Left ventricle myocardium inferior (tissue), 1 donor: ENCODE measurements around the gene MSX2. TPM values are rescaled to one million over a fixed set of nuclear protein-coding genes. Genes with fewer than 3 reads are reported as not detected.
"Not testable (repeated sequence)": the region's sequence is repeated elsewhere in the genome, so short reads cannot be mapped to it uniquely, and the experiment has no call there.

Source experiments
- DNase-seq: peaks from one replicate; pipeline ENCODE4 v3.0.0-alpha.2; 2020
- H3K27ac ChIP-seq: fragments of 200-600 bp; replicated peaks from 2 replicates; pipeline ENCODE4 v1.8.0; 2021
- H3K27me3 ChIP-seq: fragments of 200-600 bp; 2 replicates; pipeline ENCODE4 v1.8.0; 2021; ENCODE audit warnings: low read depth
- H3K36me3 ChIP-seq: fragments of 200-600 bp; 2 replicates; pipeline ENCODE4 v1.8.0; 2021
- H3K4me1 ChIP-seq: fragments of 200-600 bp; 2 replicates; pipeline ENCODE4 v1.8.0; 2021
- H3K4me3 ChIP-seq: fragments of 200-600 bp; 2 replicates; pipeline ENCODE4 v1.8.0; 2021; ENCODE audit warnings: mild to moderate bottlenecking, moderate library complexity
- H3K9me3 ChIP-seq: fragments of 200-600 bp; replicated peaks from 2 replicates; pipeline ENCODE4 v1.8.0; 2021
- intact Hi-C: fragments of 100-400 bp; cut with micrococcal nuclease; formaldehyde crosslinking; loops from one replicate; pipeline ENCODE4 v1.11.0; 2022
- total RNA-seq: library from RNA; stranded (reverse); fragmentation: NEBNext Ultra II Directional; extraction: Animal tissue kit (Norgen Biotek cat#: 25700); gene quantifications from one replicate; pipeline ENCODE4 v1.2.1, GENCODE V29; 2021
- TF ChIP-seq, protein P1 (sequence below): fragments of 200-600 bp; IDR thresholded peaks from 2 replicates; pipeline ENCODE4 v1.8.0; 2021; ENCODE audit warnings: antibody characterized with exemption, mild to moderate bottlenecking, borderline replicate concordance
- donor health status: DM: no; HTN: yes; CAD: no; lungs with severe emphysema.

Gene MSX2
- total RNA-seq, 1 donor from 2014 or later: 2.3 TPM

DNA sequence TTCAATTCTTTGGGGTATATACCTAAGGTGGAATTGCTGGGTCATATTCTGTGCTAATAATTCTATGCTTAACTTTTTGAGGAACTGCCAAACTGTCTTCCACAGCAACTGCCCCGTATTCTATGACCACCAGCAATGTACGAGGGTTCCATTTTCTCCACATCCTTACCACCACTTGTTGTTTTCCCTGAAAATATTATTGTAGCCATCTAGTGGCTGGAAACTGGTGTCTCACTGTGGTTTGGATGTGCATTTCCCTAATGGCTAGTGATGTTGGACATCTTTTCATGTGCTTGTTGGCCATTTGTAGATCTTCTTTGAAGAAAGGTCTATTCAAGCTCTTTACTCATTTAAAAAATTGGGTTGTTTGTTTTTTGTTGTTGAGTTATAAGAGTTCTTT is 30.7 kb downstream of the MSX2 start:
- Histone ChIP-seq H3K9me3 (peaks cover 4% of the 10 kb centered on the region), H3K4me1 (peaks cover 11% of the 10 kb centered on the region), H3K4me3 (no peak overlapping the region), H3K36me3 (no peaks in the 10 kb centered on the region), H3K27me3 (peaks cover 64% of the 10 kb centered on the region), H3K27ac (no peak overlapping the region)
- TF ChIP-seq, protein P1, sequence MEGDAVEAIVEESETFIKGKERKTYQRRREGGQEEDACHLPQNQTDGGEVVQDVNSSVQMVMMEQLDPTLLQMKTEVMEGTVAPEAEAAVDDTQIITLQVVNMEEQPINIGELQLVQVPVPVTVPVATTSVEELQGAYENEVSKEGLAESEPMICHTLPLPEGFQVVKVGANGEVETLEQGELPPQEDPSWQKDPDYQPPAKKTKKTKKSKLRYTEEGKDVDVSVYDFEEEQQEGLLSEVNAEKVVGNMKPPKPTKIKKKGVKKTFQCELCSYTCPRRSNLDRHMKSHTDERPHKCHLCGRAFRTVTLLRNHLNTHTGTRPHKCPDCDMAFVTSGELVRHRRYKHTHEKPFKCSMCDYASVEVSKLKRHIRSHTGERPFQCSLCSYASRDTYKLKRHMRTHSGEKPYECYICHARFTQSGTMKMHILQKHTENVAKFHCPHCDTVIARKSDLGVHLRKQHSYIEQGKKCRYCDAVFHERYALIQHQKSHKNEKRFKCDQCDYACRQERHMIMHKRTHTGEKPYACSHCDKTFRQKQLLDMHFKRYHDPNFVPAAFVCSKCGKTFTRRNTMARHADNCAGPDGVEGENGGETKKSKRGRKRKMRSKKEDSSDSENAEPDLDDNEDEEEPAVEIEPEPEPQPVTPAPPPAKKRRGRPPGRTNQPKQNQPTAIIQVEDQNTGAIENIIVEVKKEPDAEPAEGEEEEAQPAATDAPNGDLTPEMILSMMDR: peak; percentile 34
- intact Hi-C loops: no loop called here
- DNase-seq: no peak

DNA sequence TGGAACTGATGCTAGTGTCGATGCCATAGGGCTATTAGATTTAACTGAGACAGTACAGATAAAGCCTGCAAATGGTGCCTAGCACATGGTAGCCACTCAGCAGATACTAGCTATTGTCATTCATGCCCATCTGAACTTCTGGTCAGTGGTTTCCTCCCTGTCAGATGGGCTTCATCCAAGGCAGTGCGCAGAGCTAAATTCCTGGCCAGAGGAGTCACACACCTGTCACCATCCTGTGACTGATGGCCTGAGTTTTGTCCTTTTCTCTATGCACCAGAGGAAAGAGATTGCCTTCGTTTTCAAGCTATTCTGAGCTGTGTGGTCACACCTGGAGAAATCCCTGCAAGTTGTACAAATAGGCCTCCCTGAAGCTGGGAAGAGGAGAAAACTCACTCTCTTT is 34.7 kb downstream of the MSX2 start:
- Histone ChIP-seq H3K27me3 (peaks cover 43% of the 10 kb centered on the region), H3K36me3 (no peaks in the 10 kb centered on the region), H3K27ac (no peak overlapping the region), H3K4me1 (no peaks in the 10 kb centered on the region), H3K4me3 (no peak overlapping the region), H3K9me3 (peaks cover 4% of the 10 kb centered on the region)
- intact Hi-C loops: no loop called here
- TF ChIP-seq, protein P1: no peak
- no peak for DNase-seq

DNA sequence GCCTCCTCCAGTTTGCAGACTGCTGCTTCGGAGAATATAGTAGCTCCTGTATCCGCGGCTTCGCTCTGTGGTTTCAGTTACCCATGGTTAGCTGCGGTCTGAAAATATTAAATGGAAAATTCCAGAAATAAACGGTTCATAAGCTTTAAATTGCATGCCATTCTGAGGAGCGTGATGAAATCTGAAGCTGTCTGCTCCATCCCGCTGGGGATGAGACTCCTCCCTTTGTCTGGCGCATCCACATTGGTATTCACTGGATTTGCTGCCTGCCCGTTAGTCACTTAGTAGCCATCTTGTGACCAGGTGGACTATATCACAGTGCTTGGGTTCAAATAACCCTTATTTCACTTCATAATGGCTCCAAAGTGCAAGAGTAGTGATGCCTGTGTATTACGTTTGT is 36.3 kb downstream of the MSX2 start:
- DNase-seq: no peak

DNA sequence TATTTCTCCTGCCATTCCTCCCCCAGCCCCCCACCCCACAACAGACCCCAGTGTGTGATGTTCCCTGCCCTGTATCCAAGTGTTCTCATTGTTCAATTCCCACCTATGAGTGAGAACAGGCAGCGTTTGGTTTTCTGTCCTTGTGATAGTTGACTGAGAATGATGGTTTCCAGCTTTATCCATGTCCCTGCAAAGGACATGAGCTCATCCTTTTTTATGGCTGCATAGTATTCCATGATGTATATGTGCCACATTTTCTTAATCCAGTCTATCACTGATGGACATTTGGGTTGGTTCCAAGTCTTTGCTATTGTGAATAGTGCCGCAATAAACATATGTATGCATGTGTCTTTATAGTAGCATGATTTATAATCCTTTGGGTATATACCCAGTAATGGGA is 37.0 kb downstream of the MSX2 start:
- peaks cover 33% of the 10 kb centered on the region for H3K27me3 ChIP-seq
- H3K4me3 ChIP-seq, H3K27ac ChIP-seq, H3K36me3 ChIP-seq, intact Hi-C loops, H3K4me1 ChIP-seq, DNase-seq, H3K9me3 ChIP-seq: not testable (repeated sequence)

More for the DNA sequence above, 36.3 kb downstream of the MSX2 start:
- H3K9me3 ChIP-seq: peaks cover 4% of the 10 kb centered on the region
- H3K4me1 ChIP-seq: no peaks in the 10 kb centered on the region
- intact Hi-C loops: no loop called here
- TF ChIP-seq, protein P1: no peak
- no peak overlapping the region for H3K4me3 ChIP-seq
- H3K36me3 ChIP-seq: no peaks in the 10 kb centered on the region
- H3K27me3 ChIP-seq: peaks cover 36% of the 10 kb centered on the region
- no peak overlapping the region for H3K27ac ChIP-seq

DNA sequence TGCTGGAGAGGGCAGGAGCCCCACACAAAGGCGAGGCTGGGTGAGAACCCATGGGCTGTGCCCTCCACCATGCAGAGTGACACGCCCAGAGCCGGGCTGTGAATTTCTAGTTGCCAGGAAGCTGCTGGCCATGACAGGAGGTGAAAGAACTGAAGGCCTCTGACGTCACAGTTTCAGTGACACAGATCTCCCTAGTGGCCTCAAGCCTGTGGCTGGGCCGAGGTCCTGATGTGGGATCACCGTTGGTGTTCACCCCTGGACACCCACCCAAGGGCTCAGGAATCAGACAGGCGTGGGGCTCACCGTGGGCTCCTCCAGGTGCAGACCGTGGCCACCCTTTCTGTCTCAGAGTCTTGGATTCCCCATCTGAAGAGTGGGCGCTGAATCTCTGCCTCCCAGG is 39.9 kb downstream of the MSX2 start:
- H3K36me3 ChIP-seq: no peaks in the 10 kb centered on the region
- no peaks in the 10 kb centered on the region for H3K9me3 ChIP-seq
- no peaks in the 10 kb centered on the region for H3K4me1 ChIP-seq
- no peak overlapping the region for H3K4me3 ChIP-seq
- peaks cover 37% of the 10 kb centered on the region for H3K27me3 ChIP-seq
- intact Hi-C loops: no loop called here
- no peak overlapping the region for H3K27ac ChIP-seq
- TF ChIP-seq, protein P1: no peak
- no peak for DNase-seq

DNA sequence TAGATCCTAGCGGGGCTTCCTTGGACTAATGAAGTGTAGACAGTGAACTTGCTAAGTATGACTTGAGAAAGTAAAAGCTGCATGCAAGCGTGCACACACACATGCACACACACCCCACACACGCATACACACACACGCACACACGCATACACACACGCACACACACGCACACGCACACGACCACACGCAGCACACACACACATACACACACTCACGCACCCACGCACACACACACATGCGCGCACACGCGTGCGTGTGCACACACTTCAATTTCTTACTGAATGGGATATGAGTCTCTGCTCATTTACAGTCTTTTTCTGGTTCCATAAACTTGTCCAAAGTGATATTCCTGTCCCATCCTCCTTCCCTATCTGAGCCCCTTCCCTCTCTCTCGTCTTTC is 41.2 kb downstream of the MSX2 start:
- no peak for DNase-seq
- H3K27me3 ChIP-seq: peaks cover 40% of the 10 kb centered on the region
- intact Hi-C loops: no loop called here
- H3K4me1 ChIP-seq: no peaks in the 10 kb centered on the region
- TF ChIP-seq, protein P1: no peak
- no peaks in the 10 kb centered on the region for H3K36me3 ChIP-seq
- no peak overlapping the region for H3K4me3 ChIP-seq
- no peaks in the 10 kb centered on the region for H3K9me3 ChIP-seq
- H3K27ac ChIP-seq: no peak overlapping the region
